GM19193 (cell line): ENCODE measurements around the gene SAA4.

ENCODE experiments used
- POLR2A ChIP-seq: IDR thresholded peaks from 4 replicates; pipeline ENCODE4 v1.6.1; 2011; ENCODE audit not compliant: insufficient read depth, insufficient read length; ENCODE audit errors: extremely low read depth

Gene SAA4

DNA sequence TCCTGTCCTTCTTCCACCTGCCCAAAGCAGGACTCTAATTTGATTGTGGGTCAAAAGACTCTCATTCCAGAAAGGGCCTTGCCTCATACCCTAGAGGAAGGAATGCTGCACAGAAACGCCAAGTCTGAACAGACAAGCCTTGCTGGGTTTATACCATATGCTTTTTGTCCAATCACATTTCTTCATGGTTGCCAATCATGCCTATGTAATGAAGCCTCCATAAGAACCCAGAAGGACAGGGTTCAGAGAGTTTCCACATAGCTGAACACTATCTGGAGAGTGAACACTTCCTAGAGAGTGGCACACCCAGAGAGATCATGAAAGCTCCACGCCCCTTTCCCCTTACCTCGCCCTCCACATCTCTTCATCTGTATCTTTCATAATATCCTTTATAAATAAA is 16.6 kb upstream of the SAA4 start:
- TF ChIP-seq POLR2A: no peak

DNA sequence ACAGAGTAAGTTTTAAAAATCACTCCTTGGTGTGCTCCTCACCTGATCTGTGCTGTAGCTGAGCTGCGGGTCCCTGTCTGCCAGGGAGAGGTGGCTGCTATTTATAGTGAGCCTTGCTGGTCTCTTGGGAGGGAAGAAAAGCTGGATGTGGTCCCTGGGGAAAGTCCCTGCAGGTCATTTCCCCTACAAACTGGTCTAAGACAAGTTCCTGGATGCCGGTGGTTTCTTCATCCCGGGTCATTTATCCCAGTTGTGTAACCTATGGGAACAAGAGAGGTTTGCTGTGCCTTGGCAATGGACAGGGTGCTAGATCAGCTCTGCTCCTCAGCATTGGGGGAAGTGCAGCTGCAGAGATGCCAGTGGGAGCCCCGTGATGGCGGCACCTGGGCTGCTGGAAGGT is 12.0 kb upstream of the SAA4 start, which contains the start of gene SAA2:
TSS of gene SAA2 (minus strand) at position 108 of the 400 bp plus-strand sequence. CDS start 657 bp downstream, outside the sequence.
- no peak for TF ChIP-seq POLR2A

DNA sequence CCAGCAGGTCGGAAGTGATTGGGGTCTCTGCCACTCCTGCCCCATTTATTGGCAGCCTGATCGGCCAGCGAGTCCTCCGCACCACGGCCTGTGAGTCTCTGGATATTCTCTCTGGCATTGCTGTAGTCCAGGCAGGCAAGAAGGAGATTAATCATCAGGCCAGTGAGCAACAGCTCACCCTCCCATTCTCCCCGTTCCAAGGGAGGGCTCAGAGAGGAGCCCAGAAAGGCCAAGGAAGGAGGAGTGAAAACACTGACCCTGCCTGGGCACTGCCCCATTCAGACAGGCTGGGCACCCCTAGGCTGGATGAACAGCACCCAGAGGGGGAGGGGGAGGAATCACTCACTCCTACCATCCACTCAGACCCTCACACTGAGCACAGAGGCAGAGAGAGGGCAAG is 8.8 kb upstream of the SAA4 start:
- no peak for TF ChIP-seq POLR2A

DNA sequence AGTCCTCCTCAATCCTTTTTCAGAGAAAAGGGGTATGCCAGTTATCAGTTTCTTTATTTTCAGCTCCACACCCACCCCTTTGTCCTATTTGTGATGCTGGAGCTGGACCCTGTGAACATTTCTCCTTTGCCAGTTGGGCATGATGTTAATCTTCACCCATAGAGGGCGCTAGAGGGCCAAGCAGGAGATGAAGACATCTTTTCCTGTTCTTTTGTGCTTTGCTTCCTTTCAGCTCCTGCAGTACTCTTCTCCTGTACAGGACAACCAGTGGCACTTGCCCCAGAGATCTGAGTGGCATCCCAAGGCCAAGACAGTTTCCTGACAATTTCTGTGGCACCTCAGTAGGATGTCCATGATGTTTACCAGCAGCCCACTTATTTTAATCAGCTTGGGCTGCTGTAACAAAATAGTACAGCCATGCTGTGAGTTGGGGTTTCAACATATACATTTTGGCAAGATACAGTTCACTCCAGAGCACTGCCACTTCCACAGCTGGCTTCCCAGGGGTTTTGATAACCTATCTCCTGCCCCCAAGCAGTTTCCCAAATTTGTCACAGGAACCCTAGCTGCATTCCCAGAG is 7.3 kb upstream of the SAA4 start:
- no peak for TF ChIP-seq POLR2A

DNA sequence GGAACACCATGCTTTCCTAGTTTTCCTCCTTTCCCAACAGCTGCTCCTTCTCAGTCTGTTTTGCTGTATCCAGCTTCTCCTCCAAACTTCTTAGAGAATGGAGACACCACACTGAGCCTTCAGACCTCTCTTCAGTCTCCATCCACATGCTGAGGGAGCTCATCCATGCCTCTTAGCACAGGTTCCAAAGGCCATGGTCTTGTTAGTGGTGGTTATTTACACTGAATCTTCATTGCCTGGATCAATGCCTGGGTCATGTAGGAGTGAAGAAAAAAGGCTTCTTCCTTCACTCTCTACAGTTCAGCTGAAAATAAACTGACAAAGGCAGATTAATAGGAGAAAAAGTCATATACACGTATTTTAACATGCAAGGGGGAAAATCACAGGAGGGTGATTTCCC is 3.1 kb upstream of the SAA4 start:
- no peak for TF ChIP-seq POLR2A

DNA sequence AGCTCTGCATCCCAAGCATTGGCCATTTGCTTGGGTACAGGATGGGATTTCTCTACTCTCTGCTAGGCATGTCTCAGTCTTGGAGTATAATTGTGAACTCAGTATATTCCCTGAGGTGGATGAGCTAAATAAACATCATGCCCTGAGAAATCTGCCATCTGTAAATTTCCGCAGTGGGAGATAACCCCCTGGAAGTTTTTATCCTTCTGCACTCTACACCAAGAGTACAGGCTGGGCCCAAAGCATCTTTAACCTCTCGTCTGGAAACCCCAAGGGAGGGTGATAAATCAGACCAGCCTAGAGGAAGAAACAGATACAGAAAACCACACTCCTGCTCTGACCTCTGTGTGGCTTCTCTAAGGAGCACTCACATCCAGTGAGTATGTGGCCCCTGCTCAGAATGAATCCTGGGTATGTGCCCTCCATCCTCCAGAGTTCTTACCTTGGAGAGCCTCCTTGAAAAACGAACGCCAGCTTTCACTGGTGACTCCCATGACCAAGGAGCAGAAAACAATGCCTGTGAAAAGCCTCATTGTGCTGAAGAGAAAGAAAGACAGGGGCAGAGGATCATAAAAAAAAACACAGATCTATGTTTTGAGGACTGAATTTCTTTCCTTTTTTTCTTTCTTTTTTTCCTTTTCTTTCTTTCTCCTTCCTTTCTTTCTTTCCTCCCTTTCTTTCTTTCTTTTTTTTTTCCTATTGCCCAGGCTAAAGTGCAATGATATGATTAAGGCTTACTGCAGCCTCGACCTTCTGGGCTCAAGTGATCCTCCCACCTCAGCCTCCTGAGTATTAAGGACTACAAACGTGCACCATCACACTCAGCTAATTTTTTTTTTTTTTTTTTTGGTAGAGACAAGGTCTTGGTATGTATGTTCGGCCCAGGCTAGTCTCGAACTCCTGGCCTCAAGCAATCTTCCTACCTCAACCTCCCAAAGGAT is 938 bp downstream of the SAA4 start:
- TF ChIP-seq POLR2A: no peak

DNA sequence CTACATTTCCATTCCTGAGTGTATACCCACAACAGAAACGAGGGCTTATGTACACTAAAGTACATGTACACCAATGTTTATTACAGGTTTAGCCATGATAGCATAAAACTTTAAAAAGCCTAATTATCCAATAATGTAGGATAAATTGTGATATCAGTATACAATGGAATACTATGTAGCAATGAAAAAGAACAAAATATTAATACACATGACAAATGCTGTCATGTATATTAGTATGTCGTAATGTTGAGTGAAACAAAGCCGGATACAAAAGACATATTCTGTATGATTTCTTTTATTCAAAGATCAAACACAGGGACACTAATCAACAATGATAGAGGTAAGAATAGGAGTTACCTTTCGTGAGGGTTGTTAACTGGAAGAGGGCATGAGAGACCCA is 2.7 kb downstream of the SAA4 start:
- TF ChIP-seq POLR2A: no peak

DNA sequence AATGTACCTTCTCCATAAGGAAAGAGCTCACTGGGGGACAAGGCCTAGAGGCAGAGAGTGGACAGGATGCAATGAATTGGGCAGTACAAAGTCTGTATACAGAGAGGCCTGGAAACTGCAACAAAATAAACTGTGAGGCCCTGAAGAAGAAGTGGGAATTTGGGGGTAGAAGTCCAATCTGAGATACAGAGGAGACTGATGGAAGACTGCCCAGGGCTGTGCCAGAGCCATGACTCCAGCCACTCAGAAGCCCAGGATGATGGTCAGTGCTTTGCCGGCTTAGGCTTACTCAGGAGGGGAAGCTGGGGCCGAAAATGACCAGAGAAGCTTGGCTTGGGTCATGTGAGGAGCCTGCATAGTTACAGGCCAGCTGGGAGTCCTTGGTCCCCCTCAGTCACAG is 5.7 kb downstream of the SAA4 start:
- TF ChIP-seq POLR2A: no peak

DNA sequence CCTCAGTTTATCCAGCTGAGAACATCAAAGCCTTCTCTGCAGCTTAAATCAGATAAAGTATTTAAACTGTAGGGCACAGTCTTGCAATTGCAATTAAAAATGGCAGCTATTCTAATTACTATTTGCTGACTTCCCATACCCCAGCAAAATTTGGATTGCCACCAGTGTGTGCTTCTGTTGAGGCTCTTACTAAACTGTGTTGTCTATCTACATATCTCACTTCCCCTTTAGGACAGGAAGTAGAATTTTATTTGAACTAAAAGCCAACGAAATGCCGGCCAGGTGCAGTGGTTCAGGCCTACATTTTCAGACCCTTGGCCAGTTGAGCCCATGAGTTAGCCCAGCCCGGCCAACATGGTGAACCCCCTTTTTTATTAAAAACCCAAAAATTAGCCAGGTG is 7.1 kb downstream of the SAA4 start:
- no peak for TF ChIP-seq POLR2A

DNA sequence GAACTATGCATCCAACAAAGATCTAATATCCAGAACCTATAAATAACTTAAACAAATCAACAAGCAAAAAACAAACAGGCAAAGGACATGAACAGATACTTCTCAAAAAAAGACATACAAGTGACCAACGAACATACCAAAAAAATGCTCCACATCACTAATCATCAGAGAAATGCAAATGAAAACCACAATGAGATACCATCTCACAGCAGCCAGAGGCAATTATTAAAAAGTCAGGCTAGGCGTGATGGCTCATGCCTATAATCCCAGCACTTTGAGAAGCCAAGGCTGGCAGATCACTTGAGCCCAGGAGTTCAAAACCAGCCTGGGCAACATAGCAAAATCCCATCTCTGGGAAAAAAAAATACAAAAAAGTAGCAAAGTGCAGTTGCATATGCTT is 10.7 kb downstream of the SAA4 start:
- no peak for TF ChIP-seq POLR2A

DNA sequence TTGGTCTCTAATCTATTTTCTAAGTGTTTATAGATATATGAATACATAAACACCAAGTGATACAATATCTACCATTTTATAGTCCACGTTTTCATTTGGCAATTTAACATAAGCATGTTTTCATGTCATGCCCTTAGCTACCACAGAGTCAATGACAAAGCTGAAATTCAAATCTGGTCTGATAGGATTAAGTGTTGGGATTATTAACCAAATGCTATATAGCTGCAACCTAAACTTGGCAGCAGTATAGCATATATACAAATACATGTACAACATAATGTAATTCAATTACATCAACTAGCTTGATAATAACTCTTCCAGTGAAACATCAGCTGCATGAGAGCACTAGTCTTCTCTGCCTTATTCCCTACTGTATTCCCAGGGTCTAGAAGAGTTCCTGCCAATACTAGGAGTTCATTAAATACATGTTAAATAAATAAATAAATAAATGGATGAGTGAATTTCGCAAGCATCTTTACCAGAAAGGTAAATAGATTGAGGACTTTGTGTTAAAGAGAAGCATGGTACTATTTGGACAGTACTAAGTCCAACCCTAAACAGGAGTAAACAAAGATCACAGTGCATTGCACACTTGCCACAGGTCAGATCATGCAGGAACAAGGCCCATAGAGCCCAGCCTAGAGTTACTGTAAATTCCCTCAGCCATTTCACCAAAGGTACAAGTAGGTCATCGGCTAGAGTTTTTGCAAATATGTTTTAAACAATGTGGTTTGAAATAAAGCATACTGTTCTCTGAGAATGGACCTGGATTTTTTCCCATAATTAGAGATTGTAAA is 12.8 kb downstream of the SAA4 start:
- no peak for TF ChIP-seq POLR2A

DNA sequence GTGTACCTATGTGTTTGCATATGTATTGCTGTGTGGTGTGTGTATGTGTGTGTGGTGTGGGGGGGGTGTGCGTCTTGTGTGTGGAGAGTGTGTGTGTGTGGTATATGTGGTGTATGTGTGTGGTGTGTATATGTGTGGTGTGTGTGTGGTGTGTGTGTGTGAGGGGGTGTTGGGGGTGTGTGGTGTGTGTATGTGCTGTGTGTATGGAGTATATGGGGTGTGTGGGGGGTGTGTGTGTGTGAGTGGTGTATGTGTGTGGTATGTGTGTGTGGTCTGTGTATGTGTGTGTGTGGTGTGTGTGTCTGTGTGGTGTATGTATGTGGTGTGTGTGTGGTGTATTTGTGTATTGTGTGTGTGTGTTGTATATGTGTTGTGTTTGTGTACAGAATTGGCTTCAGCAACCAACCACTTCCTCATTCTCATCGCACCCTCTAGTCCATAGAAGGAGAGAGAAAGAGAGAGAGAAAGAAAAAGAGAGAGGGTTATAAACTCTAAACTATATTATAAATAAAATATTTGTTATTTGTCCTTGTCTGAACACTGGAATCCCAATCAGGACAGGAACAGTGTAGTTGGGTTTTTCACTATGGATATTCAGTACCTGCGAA is 13.7 kb downstream of the SAA4 start:
- no peak for TF ChIP-seq POLR2A

DNA sequence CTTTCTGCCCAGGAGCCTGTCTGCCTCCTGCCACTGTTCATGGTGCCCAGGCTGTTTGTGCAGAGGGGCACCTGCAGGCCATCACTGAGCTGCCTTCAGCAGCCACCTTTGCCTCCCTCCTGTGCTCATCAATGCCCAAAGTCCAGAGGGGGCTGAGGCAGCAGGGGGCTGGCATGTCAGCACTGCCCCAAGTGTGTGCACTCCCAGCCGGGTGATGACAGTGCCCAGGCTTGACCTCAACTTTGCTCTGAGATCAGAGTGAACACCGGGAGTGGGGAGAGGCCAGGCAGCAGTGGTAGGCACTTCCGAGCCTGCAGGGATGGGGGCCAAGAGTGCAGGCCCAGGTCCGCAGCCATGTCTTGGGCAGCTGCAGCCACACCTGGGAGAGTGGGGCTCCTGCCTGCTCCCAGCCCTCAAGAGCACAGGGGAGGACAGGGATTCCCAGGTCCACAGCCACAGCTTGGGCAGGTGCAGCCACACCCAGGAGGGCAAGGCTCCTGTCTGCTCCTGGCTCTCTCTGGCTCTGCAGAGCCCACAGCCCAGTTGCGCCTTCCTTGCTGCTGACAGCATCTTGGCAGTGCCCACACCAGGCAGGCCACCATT is 15.2 kb downstream of the SAA4 start:
- TF ChIP-seq POLR2A: no peak

DNA sequence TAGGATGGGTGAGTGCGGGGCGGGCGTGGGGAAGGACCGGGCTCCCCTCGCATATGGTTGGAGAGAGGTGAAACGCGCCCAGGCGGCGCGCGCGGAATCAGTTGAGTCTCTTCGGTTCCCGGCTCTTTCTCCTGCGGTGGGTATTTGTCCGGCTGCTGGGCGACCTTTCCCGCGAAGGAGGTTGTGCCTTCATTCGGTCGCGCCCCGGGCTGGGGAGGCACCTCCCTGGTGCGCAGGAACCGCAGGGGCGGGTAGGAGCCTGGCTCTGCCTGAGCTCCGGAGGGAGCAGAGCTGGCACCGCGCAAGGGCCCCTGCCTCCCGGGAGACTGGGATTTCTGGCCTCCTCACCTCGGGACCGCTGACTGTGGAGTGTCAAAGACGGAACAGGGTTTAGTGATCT is 27.5 kb downstream of the SAA4 start:
- TF ChIP-seq POLR2A: no peak

DNA sequence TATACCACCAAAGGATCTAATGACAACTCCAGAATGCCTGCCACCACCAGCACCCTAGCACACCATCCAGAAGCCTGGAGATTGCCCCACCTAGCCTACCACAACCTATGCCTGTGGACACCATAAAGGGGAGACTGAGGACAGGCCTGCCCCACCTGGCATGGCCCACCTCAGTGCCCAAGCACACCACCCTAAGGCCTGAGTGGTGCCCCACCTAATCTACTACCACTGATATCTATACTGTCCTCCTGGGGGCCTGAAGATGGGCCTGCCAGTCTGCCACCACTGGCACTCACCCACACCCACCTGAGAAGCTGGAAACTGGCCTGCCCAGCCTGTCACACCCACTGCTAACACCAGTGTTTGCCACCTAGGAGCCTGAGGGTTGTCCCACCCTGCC is 31.8 kb downstream of the SAA4 start:
- no peak for TF ChIP-seq POLR2A
